ENCODE measurements around the gene PAM.

DNA sequence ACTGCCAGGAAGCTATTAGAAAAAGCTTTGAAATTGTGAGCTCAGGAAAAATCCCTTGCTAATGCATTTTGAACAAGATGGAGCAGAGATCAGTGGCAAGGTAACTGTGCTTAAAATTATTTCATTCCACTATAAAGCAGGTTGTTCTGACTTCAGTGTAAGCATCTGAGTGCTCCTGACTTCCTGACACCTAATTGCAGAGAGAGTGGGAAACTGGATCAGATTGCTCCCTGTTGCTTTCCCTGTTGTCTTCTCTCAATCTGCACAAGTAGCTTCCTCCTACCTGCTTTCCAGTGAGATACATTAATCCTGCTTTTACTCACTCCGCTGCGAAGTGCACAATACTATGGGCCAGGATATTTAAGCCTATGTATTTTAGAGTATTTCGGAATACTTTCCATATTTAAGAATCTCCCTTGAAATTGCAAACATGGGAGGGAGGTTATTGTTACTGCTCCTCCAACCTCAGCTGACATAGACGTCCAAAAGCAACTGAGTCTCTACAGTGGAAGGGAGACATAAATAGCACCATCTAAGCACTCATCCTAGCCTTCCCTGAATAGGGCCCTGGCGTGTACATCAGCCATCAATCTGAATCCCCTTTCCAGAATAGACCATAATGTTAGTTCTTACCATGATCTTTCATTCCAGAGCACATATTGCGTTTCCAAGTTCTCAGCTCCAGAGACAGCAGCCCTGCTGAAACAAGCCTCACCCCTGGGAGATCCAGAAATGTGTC lies 178.8 kb downstream of the PAM start:
- TF ChIP-seq CTCF (IDR thresholded peaks at IDR 0.05; ENCODE audit: low read depth, low read length, missing input control) (no peak), ATF3 (IDR thresholded peaks at IDR 0.05) (no peak), RXRA (IDR thresholded peaks at IDR 0.05) (no peak)
